Stimulated activated CD4-positive, alpha-beta T cell treated with anti-CD3 and anti-CD28 coated beads, Interleukin-2, amount 100 ng/mL, for 24 hours (primary cell): ENCODE measurements around the gene HLA-G.
"Not testable (repeated sequence)": the region's sequence is repeated elsewhere in the genome, so short reads cannot be mapped to it uniquely, and the experiment has no call there.

Source experiments
- DNase-seq, 2 donors: peaks; one replicate each; pipeline ENCODE4 v3.0.0-alpha.2; 2020

Gene HLA-G

GRCh38 chr6:29875734-29876133 lies 48.1 kb downstream of the HLA-G start:
- DNase-seq = not testable (repeated sequence)
